Measurements from ENCODE around the gene GLI3. TPM values are rescaled to one million over a fixed set of nuclear protein-coding genes. Genes with fewer than 3 reads are reported as not detected.

GLI3 gene
- total RNA-seq, 1 donor from 2014 or later: 126 TPM

- H3K27me3 Mint-ChIP-seq (ENCODE audit: low read depth): no peaks in the 10 kb centered on the region
- TF ChIP-seq, protein P1, sequence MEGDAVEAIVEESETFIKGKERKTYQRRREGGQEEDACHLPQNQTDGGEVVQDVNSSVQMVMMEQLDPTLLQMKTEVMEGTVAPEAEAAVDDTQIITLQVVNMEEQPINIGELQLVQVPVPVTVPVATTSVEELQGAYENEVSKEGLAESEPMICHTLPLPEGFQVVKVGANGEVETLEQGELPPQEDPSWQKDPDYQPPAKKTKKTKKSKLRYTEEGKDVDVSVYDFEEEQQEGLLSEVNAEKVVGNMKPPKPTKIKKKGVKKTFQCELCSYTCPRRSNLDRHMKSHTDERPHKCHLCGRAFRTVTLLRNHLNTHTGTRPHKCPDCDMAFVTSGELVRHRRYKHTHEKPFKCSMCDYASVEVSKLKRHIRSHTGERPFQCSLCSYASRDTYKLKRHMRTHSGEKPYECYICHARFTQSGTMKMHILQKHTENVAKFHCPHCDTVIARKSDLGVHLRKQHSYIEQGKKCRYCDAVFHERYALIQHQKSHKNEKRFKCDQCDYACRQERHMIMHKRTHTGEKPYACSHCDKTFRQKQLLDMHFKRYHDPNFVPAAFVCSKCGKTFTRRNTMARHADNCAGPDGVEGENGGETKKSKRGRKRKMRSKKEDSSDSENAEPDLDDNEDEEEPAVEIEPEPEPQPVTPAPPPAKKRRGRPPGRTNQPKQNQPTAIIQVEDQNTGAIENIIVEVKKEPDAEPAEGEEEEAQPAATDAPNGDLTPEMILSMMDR (IDR thresholded peaks at IDR 0.05; ENCODE audit: unreplicated experiment): no peak
- H3K36me3 Mint-ChIP-seq: peaks cover 2% of the 10 kb centered on the region
- peaks cover 72% of the 10 kb centered on the region for H3K4me1 Mint-ChIP-seq
- H3K4me3 Mint-ChIP-seq: no peak overlapping the region
- no peaks in the 10 kb centered on the region for H3K9me3 Mint-ChIP-seq
- DNase-seq (ENCODE audit: low spot score in 2 of 2, unreplicated experiment in 2 of 2): no peak
- H3K27ac Mint-ChIP-seq: peak overlapping the region; percentile 55
Observed at GRCh38 chr7:42137941-42138340, 99.1 kb downstream of the GLI3 start.

DNA sequence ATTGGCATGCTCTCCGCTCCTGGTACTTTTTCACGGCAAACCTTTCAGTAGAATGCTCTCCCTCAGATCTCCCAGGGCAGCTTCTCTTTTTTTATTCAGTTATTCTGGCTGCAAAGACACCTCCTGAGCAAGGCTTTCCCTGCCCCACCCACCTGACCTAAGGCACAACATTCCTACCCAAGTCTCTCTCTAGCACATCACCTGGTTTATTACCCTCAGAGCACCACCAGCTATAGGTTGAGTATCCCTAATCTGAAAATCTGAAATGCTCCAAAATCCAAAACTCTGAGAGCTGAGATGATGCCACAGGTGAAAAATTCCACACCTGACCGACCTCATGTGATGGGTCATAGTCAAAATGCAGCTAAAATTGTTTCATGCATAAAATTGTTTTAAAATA lies 99.6 kb downstream of the GLI3 start:
- Mint-ChIP-seq H3K9me3 (no peaks in the 10 kb centered on the region), H3K27ac (no peak overlapping the region), H3K36me3 (peaks cover 2% of the 10 kb centered on the region), H3K4me3 (no peak overlapping the region), H3K4me1 (peaks cover 74% of the 10 kb centered on the region), H3K27me3 (ENCODE audit: low read depth) (no peaks in the 10 kb centered on the region)
- TF ChIP-seq, protein P1 (IDR thresholded peaks at IDR 0.05; ENCODE audit: unreplicated experiment): no peak
- DNase-seq (ENCODE audit: low spot score in 2 of 2, unreplicated experiment in 2 of 2): no peak

GRCh38 chr7:42135728-42136127 lies 101.3 kb downstream of the GLI3 start:
- H3K27ac Mint-ChIP-seq: peak overlapping the region; percentile 77
- H3K36me3 Mint-ChIP-seq: peaks cover 9% of the 10 kb centered on the region
- no peak overlapping the region for H3K4me3 Mint-ChIP-seq
- TF ChIP-seq, protein P1 (IDR thresholded peaks at IDR 0.05; ENCODE audit: unreplicated experiment): no peak
- H3K4me1 Mint-ChIP-seq: peaks cover 67% of the 10 kb centered on the region
- H3K9me3 Mint-ChIP-seq: peaks cover 8% of the 10 kb centered on the region
- no peaks in the 10 kb centered on the region for H3K27me3 Mint-ChIP-seq (ENCODE audit: low read depth)
- DNase-seq (ENCODE audit: low spot score in 2 of 2, unreplicated experiment in 2 of 2): no peak

- H3K4me1 Mint-ChIP-seq: peaks cover 59% of the 10 kb centered on the region
- peaks cover 15% of the 10 kb centered on the region for H3K9me3 Mint-ChIP-seq
- no peak for DNase-seq (ENCODE audit: low spot score in 2 of 2, unreplicated experiment in 2 of 2)
- no peak overlapping the region for H3K4me3 Mint-ChIP-seq
- H3K27ac Mint-ChIP-seq: peak overlapping the region; percentile 77
- peaks cover 17% of the 10 kb centered on the region for H3K36me3 Mint-ChIP-seq
- TF ChIP-seq, protein P1 (IDR thresholded peaks at IDR 0.05; ENCODE audit: unreplicated experiment): no peak
- no peaks in the 10 kb centered on the region for H3K27me3 Mint-ChIP-seq (ENCODE audit: low read depth)
Observed at GRCh38 chr7:42134276-42134876, 102.6 kb downstream of the GLI3 start.

GRCh38 chr7:42133321-42133720 lies 103.7 kb downstream of the GLI3 start:
- Mint-ChIP-seq H3K4me1 (peaks cover 50% of the 10 kb centered on the region), H3K27me3 (ENCODE audit: low read depth) (no peaks in the 10 kb centered on the region), H3K36me3 (peaks cover 17% of the 10 kb centered on the region), H3K9me3 (peaks cover 15% of the 10 kb centered on the region), H3K4me3 (no peak overlapping the region), H3K27ac (no peak overlapping the region)
- no peak for DNase-seq (ENCODE audit: low spot score in 2 of 2, unreplicated experiment in 2 of 2)
- TF ChIP-seq, protein P1 (IDR thresholded peaks at IDR 0.05; ENCODE audit: unreplicated experiment): no peak

All from mesothelial cell of epicardium (in vitro differentiated cells).